AML-193 (cell line): ENCODE results near the gene FKBP8.
"Not testable (repeated sequence)": the region's sequence is repeated elsewhere in the genome, so short reads cannot be mapped to it uniquely, and the experiment has no call there.

Experiments
- DNase-seq, 2 experiments: peaks; one replicate each; lab custom pipeline; 2025; lab: John Stamatoyannopoulos, UW

Gene FKBP8

GRCh38 chr19:18542941-18543813, at the start of gene FKBP8:
Gene FKBP8, minus strand, starts transcription at chr19:18543573. Its CDS starts 1,603 bp downstream, at chr19:18541970.
- DNase-seq: peak; percentile 71 to 72

- not testable (repeated sequence) for DNase-seq
These were observed 49.4 kb upstream of the FKBP8 start for GRCh38 chr19:18592732-18593131.

- no peak for DNase-seq
These were observed 48.5 kb upstream of the FKBP8 start for GRCh38 chr19:18591735-18592385.

DNA sequence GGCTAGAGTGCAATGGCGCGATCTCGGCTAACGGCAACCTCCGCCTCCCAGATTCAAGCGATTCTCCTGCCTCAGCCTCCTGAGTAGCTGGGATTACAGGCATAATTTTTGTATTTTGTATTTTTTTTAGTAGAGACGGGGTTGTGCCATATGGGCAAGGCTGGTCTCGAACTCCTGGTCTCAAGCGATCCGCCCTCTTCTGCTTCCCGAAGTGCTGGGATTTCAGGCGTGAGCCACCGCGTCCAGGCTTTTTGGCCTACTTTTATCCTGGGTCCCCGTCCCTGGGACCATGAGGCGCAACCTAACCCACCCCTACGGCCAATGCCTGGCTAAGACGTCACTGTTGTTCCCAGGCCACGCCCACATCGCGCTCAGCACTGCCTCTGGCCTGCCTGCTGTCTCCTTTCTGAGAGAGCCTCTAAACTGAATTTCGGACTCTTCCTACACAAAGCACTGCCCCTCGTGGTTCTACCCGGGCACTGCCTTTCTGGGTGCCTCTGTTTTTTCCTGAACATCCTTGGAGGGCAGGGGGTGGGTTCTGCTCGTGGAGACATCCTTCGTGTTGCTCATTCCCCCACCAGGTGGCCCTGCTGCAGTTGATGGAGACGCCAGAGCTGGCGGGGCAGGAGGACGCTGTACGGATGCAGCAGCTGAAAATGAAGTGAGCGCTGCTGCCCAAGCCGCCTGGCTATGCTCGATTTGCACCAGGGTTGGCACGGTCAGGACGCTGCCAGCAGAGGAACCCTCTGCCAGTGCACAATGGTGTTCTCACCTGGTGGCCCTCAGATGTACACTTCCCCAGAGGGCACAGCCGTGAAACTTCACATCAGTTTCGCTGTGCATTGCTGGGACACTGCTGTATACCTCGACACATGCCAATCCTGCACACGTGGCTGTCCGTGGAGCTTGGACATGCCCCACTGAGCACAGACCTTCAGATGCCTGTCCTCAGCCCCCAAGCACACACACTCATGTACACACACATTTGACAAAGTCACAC, 47.2 kb upstream of the FKBP8 start:
- peak; percentile 70 to 80 for DNase-seq

DNA sequence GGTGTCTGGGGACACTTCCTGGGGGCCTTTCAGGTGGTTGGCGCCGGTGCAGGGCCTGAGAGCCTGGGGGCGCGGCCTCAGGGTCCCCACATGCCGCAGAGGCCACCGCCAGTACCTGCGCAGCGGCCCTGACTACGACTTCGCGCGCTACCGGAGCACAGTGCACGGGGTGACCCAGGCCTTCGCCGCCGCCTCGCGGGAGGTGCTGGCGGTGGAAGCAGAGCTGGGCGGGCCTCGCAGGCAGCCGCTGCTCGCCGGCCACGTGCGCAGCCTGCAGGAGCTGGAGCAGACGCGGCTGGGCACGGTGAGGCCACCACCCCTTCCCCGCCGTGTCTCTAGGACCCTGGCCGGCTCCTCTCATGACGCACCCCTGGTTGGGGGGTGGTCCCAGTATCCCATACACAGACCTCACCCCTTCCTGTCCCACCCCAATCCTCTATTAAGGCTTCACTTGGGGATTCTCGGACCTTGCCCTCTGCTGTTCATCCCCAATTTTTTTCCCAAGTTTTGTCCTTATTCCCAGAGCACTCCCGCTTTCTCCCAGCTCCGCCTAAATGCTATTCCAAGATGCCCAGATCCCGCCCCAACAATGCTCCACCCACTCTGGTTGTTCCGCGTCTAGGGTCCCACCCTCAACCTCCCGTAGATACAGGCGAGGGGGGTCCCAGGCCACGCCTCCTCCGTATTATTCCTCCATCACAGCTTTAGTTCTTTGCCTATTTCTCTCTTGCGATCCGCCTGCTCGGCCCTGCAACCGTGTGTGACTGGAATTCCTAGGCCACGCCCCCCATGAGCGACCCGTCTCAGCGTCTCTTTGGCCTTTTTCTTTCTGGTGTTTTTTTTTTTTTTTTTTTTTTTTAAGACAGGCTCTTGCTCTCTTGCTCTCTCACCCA, 46.3 kb upstream of the FKBP8 start:
- peak; percentile 43 to 47 for DNase-seq

- DNase-seq: peak; percentile 61 to 73
These were observed 45.4 kb upstream of the FKBP8 start, which contains the start of gene REX1BD for GRCh38 chr19:18588611-18589379. Gene REX1BD, plus strand, starts transcription at chr19:18588798. Its CDS starts 4 bp downstream, at chr19:18588802.

- no peak for DNase-seq
These were observed 44.7 kb upstream of the FKBP8 start for GRCh38 chr19:18587962-18588610.

DNA sequence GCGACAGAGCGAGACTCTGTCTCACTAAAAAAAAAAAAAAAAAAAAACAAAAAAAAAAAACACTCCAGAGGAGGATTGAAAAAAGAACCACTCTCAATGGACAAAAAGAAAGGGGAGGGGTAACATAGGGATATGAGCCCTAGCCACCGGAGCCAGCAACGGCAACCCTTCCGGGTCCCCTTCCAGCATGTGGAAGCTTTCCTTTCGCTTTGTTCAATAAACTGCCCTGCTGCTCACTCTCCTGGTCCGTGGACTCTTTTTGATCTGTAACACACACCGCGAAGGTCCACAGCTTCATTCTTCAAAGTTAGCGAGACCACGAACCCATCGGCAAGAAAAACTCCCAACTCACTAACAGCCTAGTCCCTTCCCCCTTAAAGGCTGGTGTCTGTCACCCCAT, 44.2 kb upstream of the FKBP8 start:
- DNase-seq: no peak

DNA sequence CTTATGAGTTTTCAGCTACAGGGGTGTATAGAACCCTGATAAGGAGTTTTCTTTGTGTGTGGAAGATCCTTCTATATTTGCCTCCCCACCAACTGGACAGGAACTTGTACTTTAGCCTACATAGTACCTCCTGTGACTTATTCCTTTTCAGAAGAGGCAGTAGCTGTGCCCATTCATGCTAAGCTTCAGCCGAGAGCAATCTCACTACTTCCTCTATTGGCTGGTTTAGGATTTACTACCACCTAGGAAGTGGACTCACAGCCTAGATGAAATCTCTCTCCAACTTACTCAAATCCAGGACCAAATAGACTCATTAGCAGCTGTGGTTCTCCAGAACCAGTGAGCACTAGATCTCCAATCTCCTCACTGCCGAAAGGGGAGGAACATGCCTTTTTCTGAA, 42.9 kb upstream of the FKBP8 start:
- peak; percentile 57 for DNase-seq

- no peak for DNase-seq
These were observed 36.9 kb upstream of the FKBP8 start for GRCh38 chr19:18580311-18580710.

- no peak for DNase-seq
These were observed 34.1 kb upstream of the FKBP8 start for GRCh38 chr19:18577365-18577914.

- DNase-seq: no peak
These were observed 33.0 kb upstream of the FKBP8 start for GRCh38 chr19:18576383-18576782.

DNA sequence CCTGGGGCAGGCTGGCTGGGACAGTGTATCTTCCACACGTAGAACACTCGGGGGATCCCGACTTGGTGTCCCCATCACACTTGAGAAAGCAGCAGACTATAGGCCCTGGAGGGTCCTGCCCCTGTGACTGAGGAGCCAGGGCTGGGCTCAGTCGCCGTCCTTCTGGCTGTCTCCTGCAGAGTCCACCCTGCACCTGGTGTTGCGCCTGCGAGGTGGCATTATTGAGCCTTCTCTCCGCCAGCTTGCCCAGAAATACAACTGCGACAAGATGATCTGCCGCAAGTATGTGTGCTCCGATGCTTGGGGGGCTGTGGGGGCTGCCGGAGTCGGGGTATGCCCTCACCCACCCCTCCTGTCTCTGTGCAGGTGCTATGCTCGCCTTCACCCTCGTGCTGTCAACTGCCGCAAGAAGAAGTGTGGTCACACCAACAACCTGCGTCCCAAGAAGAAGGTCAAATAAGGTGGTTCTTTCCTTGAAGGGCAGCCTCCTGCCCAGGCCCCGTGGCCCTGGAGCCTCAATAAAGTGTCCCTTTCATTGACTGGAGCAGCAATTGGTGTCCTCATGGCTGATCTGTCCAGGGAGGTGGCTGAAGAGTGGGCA, 31.4 kb upstream of the FKBP8 start:
- DNase-seq: no peak

DNA sequence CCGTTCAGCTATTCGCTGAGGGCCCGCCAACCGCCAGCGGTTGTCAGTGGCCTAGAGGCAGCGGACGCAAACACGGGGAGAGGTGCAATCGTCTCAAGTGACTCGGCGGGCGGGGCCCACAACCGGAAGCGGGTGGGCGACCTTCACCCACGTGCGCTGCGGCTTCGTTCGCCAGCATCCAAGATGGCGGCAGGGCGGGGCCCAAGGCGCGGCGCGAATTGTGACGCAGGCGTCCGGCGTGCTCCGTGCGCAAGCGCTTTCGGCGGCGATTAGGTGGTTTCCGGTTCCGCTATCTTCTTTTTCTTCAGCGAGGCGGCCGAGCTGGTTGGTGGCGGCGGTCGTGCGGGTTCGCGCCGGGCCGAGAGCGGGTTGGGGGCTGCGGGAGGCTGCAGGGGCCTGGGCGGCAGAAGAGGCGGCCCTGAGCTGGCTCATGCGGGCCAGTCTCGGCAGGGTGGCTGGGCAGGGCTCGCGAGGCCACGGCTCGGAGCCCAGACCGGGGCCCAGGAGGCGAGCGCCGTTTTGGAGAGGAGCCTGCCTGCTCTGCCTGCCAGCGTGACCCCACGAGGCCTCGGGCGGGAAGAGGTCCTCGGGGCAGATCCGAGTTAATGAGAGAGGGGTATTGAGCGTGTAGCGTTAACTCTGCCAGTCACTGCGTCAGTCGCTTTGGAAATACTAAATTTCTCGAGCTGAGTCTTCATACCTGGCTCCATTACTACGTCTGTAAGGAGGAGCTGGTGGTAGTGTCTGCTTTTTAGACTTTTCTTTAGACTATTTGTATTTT, 28.4 kb upstream of the FKBP8 start, which contains the start of gene UBA52:
TSS of gene UBA52 (plus strand) at position 294 of the 781 bp plus-strand sequence. CDS start 1,444 bp downstream, outside the sequence.
- DNase-seq: peak; percentile 95 to 97

GRCh38 chr19:18568367-18568766, 25.0 kb upstream of the FKBP8 start:
- DNase-seq: no peak

DNA sequence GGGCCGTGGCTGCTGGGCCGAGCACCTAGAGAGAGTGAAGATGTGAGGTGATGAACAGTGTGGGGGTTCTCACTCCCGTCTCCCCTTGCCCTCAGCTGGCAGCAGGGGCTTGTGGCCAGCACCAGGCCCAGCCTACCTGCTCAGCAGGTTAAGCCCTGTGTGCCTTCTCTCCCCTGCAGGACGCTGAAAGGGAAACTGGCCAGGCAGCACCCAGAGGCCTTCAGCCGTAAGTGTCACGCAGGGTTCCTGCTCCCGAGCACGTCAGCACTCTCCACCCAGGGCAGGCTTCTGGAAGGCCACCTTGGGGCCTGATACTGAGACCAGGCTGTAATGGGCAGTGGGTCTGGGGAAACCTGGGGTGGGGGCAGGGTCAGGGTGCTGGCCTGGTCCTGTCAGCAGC, 23.6 kb upstream of the FKBP8 start:
- DNase-seq: no peak

- DNase-seq: no peak
These were observed 18.7 kb upstream of the FKBP8 start for GRCh38 chr19:18562086-18562485.

- no peak for DNase-seq
These were observed 16.3 kb upstream of the FKBP8 start for GRCh38 chr19:18559685-18560084.
